Measurements from ENCODE around the gene RTN4IP1.

RTN4IP1 gene

GRCh38 chr6:106666282-106667021, 37.2 kb upstream of the RTN4IP1 start:
- TF ChIP-seq CTCF (IDR thresholded peaks at IDR 0.05; ENCODE audit: control insufficient read depth, insufficient read depth, low read depth, low read length, missing control alignments) = no peak
- no peak overlapping the region for H3K4me3 ChIP-seq (ENCODE audit: control insufficient read depth, low read depth, low read length)
- no peak for DNase-seq (ENCODE audit: low read depth)

- TF ChIP-seq CTCF (IDR thresholded peaks at IDR 0.05; ENCODE audit: control insufficient read depth, insufficient read depth, low read depth, low read length, missing control alignments) = no peak
- no peak for DNase-seq (ENCODE audit: low read depth)
Observed at GRCh38 chr6:106662458-106662857, 33.2 kb upstream of the RTN4IP1 start.

GRCh38 chr6:106659859-106660258, 30.6 kb upstream of the RTN4IP1 start:
- no peak for TF ChIP-seq CTCF (IDR thresholded peaks at IDR 0.05; ENCODE audit: control insufficient read depth, insufficient read depth, low read depth, low read length, missing control alignments)
- DNase-seq (ENCODE audit: low read depth) = no peak
- no peak overlapping the region for H3K4me3 ChIP-seq (ENCODE audit: control insufficient read depth, low read depth, low read length)

More at GRCh38 chr6:106662458-106662857, 33.2 kb upstream of the RTN4IP1 start:
- H3K4me3 ChIP-seq (ENCODE audit: control insufficient read depth, low read depth, low read length) = no peak overlapping the region

GRCh38 chr6:106658469-106658868, 29.2 kb upstream of the RTN4IP1 start:
- TF ChIP-seq CTCF (IDR thresholded peaks at IDR 0.05; ENCODE audit: control insufficient read depth, insufficient read depth, low read depth, low read length, missing control alignments) = no peak

GRCh38 chr6:106648651-106649308, 19.5 kb upstream of the RTN4IP1 start:
- no peak overlapping the region for H3K4me3 ChIP-seq (ENCODE audit: control insufficient read depth, low read depth, low read length)
- no peak for TF ChIP-seq CTCF (IDR thresholded peaks at IDR 0.05; ENCODE audit: control insufficient read depth, insufficient read depth, low read depth, low read length, missing control alignments)
- no peak for DNase-seq (ENCODE audit: low read depth)

More at GRCh38 chr6:106658469-106658868, 29.2 kb upstream of the RTN4IP1 start:
- no peak for DNase-seq (ENCODE audit: low read depth)
- no peak overlapping the region for H3K4me3 ChIP-seq (ENCODE audit: control insufficient read depth, low read depth, low read length)

GRCh38 chr6:106643061-106643460, 13.8 kb upstream of the RTN4IP1 start:
- H3K4me3 ChIP-seq (ENCODE audit: control insufficient read depth, low read depth, low read length) = no peak overlapping the region
- TF ChIP-seq CTCF (IDR thresholded peaks at IDR 0.05; ENCODE audit: control insufficient read depth, insufficient read depth, low read depth, low read length, missing control alignments) = no peak
- no peak for DNase-seq (ENCODE audit: low read depth)

All from AG09309 (cell line).